ENCODE results near the gene CASP6.

The CASP6 gene

DNA sequence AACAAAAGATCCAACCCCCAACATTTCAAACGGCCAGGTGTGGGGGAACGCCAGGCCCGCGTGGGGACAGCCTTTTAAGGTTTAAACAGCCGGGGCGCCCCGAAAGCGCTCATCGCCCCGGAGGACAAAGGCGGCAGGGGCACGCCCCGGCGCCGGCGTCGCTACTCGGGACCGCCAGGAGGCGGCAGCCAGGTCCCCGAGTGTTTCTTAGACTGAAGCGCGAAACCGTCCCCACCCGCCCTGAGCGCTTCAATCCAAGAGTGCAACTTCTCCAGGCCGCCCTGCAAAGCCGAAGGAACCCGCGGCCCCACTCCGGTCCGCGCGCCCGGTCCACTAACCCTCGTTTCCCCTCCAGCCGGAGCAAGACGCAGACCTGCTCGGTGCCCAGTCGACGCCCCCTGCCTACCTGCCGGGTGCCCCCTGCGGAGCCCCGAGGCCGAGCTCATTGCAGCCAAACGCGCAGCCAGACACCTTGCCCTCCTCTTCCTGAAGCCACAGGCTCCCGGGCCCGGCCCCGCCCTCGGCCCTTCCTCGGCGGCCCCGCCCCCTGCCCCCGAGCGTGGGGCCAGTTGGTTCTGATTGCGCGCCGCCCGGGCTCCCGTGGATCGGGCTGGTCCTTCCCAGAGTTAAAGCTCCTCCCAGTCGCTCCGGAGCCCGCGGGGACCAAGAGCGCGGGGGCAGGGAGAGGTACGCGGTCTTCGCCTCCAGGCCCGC, at the start of gene CASP6:
Gene CASP6 (minus strand): TSS at position 496 of the 714 bp plus-strand sequence. CDS start 50 bp downstream, at position 446.
- H3K4me1 ChIP-seq (ENCODE audit: control insufficient read depth, insufficient read depth, low read length): peaks cover 8% of the 10 kb centered on the region
- H3K9me3 ChIP-seq (ENCODE audit: control insufficient read depth, insufficient read depth, low read length): no peaks in the 10 kb centered on the region
- peak within 1 kb of the TSS; percentile 50 for H3K4me3 ChIP-seq (ENCODE audit: low read depth, low read length)
- H3K9ac ChIP-seq (ENCODE audit: low read depth, low read length): peak within 1 kb of the TSS; percentile 14
- no peaks in the 10 kb centered on the region for H3K27me3 ChIP-seq (ENCODE audit: control insufficient read depth, insufficient read depth, low read length)
- H3K36me3 ChIP-seq (ENCODE audit: control insufficient read depth, insufficient read depth, low read length): no peaks in the 10 kb centered on the region

GRCh38 chr4:109752525-109752924, 49.3 kb upstream of the CASP6 start:
- no peaks in the 10 kb centered on the region for H3K4me1 ChIP-seq (ENCODE audit: control insufficient read depth, insufficient read depth, low read length)
- no peaks in the 10 kb centered on the region for H3K27me3 ChIP-seq (ENCODE audit: control insufficient read depth, insufficient read depth, low read length)
- H3K9ac ChIP-seq (ENCODE audit: low read depth, low read length): no peak overlapping the region
- no peaks in the 10 kb centered on the region for H3K9me3 ChIP-seq (ENCODE audit: control insufficient read depth, insufficient read depth, low read length)
- no peaks in the 10 kb centered on the region for H3K36me3 ChIP-seq (ENCODE audit: control insufficient read depth, insufficient read depth, low read length)
- H3K4me3 ChIP-seq (ENCODE audit: low read depth, low read length): no peak overlapping the region

- H3K9me3 ChIP-seq (ENCODE audit: control insufficient read depth, insufficient read depth, low read length): no peaks in the 10 kb centered on the region
- no peaks in the 10 kb centered on the region for H3K36me3 ChIP-seq (ENCODE audit: control insufficient read depth, insufficient read depth, low read length)
- H3K4me1 ChIP-seq (ENCODE audit: control insufficient read depth, insufficient read depth, low read length): no peaks in the 10 kb centered on the region
Observed at GRCh38 chr4:109751852-109752251, 48.6 kb upstream of the CASP6 start.

GRCh38 chr4:109750652-109751244, 47.5 kb upstream of the CASP6 start:
- no peaks in the 10 kb centered on the region for H3K36me3 ChIP-seq (ENCODE audit: control insufficient read depth, insufficient read depth, low read length)
- no peak overlapping the region for H3K9ac ChIP-seq (ENCODE audit: low read depth, low read length)
- H3K4me1 ChIP-seq (ENCODE audit: control insufficient read depth, insufficient read depth, low read length): no peaks in the 10 kb centered on the region

More at GRCh38 chr4:109751852-109752251, 48.6 kb upstream of the CASP6 start:
- H3K4me3 ChIP-seq (ENCODE audit: low read depth, low read length): no peak overlapping the region
- H3K27me3 ChIP-seq (ENCODE audit: control insufficient read depth, insufficient read depth, low read length): no peaks in the 10 kb centered on the region
- H3K9ac ChIP-seq (ENCODE audit: low read depth, low read length): no peak overlapping the region

DNA sequence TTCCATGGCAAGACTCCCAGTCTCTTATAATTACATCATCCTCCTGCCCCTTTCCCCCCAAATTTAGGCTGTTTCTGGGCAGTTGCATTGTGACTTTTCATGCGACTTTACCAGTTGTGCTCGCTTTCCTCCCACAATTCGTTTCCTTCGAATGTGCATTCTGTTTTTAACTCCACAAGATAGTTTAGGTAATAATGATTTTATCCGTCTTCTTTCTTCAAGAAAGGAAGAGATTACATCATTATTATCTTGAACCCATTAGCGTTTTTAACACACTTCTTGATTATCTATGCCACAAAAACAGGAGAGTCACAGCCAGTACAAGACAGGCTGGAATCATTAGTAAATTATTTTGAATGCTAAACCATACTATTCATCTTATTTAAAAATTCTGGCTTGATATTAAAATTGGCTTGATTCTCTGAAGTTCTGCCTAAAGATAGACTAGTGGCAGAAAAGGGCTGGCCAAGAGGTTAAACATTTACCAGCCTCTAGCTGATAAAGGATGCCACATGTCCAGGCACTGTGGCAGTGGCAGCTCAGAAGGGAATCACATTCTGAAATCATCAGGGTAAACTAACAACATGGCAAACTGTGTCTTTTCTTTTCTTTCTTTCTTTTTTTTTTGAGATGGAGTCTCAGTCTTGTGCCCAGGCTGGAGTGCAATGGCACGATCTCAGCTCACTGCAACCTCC, 46.3 kb upstream of the CASP6 start:
- no peaks in the 10 kb centered on the region for H3K36me3 ChIP-seq (ENCODE audit: control insufficient read depth, insufficient read depth, low read length)
- no peak overlapping the region for H3K9ac ChIP-seq (ENCODE audit: low read depth, low read length)
- H3K4me1 ChIP-seq (ENCODE audit: control insufficient read depth, insufficient read depth, low read length): no peaks in the 10 kb centered on the region
- H3K4me3 ChIP-seq (ENCODE audit: low read depth, low read length): no peak overlapping the region
- H3K9me3 ChIP-seq (ENCODE audit: control insufficient read depth, insufficient read depth, low read length): no peaks in the 10 kb centered on the region
- no peaks in the 10 kb centered on the region for H3K27me3 ChIP-seq (ENCODE audit: control insufficient read depth, insufficient read depth, low read length)

More at GRCh38 chr4:109750652-109751244, 47.5 kb upstream of the CASP6 start:
- no peaks in the 10 kb centered on the region for H3K27me3 ChIP-seq (ENCODE audit: control insufficient read depth, insufficient read depth, low read length)
- H3K4me3 ChIP-seq (ENCODE audit: low read depth, low read length): no peak overlapping the region
- H3K9me3 ChIP-seq (ENCODE audit: control insufficient read depth, insufficient read depth, low read length): no peaks in the 10 kb centered on the region

DNA sequence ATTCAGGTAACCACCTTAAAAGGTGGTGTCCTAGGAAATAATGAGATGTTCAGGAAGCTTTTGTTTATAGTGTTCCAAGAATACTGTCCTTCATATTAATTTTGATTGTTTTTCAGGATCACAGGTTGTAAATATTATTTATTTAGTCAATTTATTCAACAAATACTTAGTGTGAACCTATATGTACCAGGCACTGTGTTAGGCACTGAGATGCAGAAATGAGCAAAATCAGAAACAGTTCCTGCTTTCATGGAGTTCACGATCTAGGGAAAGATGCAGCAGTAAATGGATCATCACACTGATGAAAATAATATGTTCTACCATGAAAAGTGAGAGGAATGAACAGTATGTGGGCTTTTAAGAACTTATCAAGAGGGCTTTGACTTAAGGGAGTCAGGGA, 44.9 kb upstream of the CASP6 start:
- Histone ChIP-seq H3K4me1 (ENCODE audit: control insufficient read depth, insufficient read depth, low read length) (no peaks in the 10 kb centered on the region), H3K4me3 (ENCODE audit: low read depth, low read length) (no peak overlapping the region), H3K9me3 (ENCODE audit: control insufficient read depth, insufficient read depth, low read length) (no peaks in the 10 kb centered on the region), H3K9ac (ENCODE audit: low read depth, low read length) (no peak overlapping the region), H3K27me3 (ENCODE audit: control insufficient read depth, insufficient read depth, low read length) (no peaks in the 10 kb centered on the region), H3K36me3 (ENCODE audit: control insufficient read depth, insufficient read depth, low read length) (no peaks in the 10 kb centered on the region)

DNA sequence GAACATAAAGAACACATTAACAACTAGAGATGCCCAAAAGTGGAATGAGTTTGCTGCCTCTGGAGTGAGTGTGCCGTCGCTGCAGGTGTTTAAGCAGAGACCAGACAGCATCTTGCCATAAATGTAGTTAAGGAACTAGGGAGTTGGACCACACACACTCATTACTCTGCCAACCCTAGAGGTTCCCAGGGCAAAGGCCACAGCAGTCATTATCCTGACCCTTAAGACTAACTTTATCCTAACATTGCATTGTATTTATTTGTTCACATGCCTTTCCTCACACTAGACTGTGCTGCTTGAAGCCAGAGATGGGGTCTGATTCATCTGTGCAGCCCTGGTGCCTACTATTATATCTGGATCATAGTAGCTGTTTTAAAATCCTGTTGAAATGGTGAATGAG, 43.5 kb upstream of the CASP6 start:
- no peaks in the 10 kb centered on the region for H3K27me3 ChIP-seq (ENCODE audit: control insufficient read depth, insufficient read depth, low read length)
- H3K4me1 ChIP-seq (ENCODE audit: control insufficient read depth, insufficient read depth, low read length): no peaks in the 10 kb centered on the region
- no peak overlapping the region for H3K4me3 ChIP-seq (ENCODE audit: low read depth, low read length)
- H3K9ac ChIP-seq (ENCODE audit: low read depth, low read length): no peak overlapping the region
- H3K36me3 ChIP-seq (ENCODE audit: control insufficient read depth, insufficient read depth, low read length): no peaks in the 10 kb centered on the region
- no peaks in the 10 kb centered on the region for H3K9me3 ChIP-seq (ENCODE audit: control insufficient read depth, insufficient read depth, low read length)

- no peaks in the 10 kb centered on the region for H3K27me3 ChIP-seq (ENCODE audit: control insufficient read depth, insufficient read depth, low read length)
- no peak overlapping the region for H3K4me3 ChIP-seq (ENCODE audit: low read depth, low read length)
- no peaks in the 10 kb centered on the region for H3K4me1 ChIP-seq (ENCODE audit: control insufficient read depth, insufficient read depth, low read length)
- H3K36me3 ChIP-seq (ENCODE audit: control insufficient read depth, insufficient read depth, low read length): no peaks in the 10 kb centered on the region
- no peaks in the 10 kb centered on the region for H3K9me3 ChIP-seq (ENCODE audit: control insufficient read depth, insufficient read depth, low read length)
- H3K9ac ChIP-seq (ENCODE audit: low read depth, low read length): no peak overlapping the region
Observed at GRCh38 chr4:109745830-109746229, 42.6 kb upstream of the CASP6 start.

DNA sequence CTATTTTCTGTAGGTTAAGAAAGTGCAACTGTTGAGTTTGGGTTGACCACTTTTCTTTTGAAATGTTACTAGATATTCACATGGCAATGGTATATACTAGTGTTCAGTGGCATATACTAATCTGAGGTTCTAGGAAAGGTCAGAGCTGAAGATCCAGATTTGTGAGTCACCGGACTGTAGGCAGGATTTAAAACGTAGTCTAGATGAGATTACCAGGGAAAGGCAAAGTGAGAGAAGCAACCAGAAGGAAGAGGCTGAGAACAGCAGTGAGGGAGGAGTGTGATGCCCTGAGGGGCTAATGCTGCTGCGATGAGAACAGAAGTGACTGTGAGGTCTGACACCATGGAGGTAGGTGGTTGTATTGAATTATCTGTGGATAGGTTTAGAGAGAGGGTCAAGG, 36.3 kb upstream of the CASP6 start:
- Histone ChIP-seq H3K9ac (ENCODE audit: low read depth, low read length) (no peak overlapping the region), H3K4me1 (ENCODE audit: control insufficient read depth, insufficient read depth, low read length) (no peaks in the 10 kb centered on the region), H3K27me3 (ENCODE audit: control insufficient read depth, insufficient read depth, low read length) (no peaks in the 10 kb centered on the region), H3K4me3 (ENCODE audit: low read depth, low read length) (no peak overlapping the region), H3K9me3 (ENCODE audit: control insufficient read depth, insufficient read depth, low read length) (no peaks in the 10 kb centered on the region), H3K36me3 (ENCODE audit: control insufficient read depth, insufficient read depth, low read length) (no peaks in the 10 kb centered on the region)

DNA sequence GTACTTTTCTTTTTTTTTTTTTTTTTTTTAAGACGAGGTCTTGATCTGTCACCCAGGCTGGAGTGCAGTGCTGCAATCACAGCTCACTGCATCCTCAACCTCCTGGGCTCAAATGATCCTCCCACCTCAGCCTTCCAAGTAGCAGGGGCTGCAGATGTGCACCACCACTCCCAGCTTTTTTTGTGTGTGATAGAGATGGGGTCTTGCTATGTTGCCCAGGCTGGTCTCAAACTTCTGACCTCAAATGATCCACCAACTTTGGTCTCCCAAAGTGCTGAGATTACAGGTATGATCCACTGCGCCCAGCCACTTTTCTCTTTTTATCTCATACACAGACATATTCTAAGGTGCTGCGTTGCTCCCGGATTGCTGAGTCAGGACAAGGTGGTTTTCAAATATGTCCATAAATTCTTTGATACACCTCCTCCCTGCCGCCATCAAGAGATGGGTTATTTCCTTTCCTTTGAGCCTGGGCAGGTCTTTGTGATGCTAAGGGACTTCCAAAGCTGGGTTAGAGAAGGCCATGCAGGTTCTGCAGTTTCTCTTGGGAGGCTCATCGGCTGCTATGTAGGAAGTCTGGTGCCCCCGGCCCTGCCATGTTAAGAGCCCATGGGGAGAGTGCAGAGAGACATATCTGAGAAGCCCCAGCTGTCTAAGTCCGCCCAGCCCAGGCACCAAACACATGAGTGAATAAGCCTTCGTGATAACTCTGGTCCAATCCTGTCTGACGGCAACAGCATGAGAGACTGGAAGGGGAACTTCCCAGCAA, 35.0 kb upstream of the CASP6 start:
- Histone ChIP-seq H3K9ac (ENCODE audit: low read depth, low read length) (no peak overlapping the region), H3K27me3 (ENCODE audit: control insufficient read depth, insufficient read depth, low read length) (no peaks in the 10 kb centered on the region), H3K9me3 (ENCODE audit: control insufficient read depth, insufficient read depth, low read length) (no peaks in the 10 kb centered on the region), H3K4me1 (ENCODE audit: control insufficient read depth, insufficient read depth, low read length) (no peaks in the 10 kb centered on the region), H3K36me3 (ENCODE audit: control insufficient read depth, insufficient read depth, low read length) (no peaks in the 10 kb centered on the region), H3K4me3 (ENCODE audit: low read depth, low read length) (no peak overlapping the region)

GRCh38 chr4:109735566-109736365, 32.5 kb upstream of the CASP6 start:
- H3K4me3 ChIP-seq (ENCODE audit: low read depth, low read length): no peak overlapping the region
- no peaks in the 10 kb centered on the region for H3K36me3 ChIP-seq (ENCODE audit: control insufficient read depth, insufficient read depth, low read length)
- H3K9me3 ChIP-seq (ENCODE audit: control insufficient read depth, insufficient read depth, low read length): no peaks in the 10 kb centered on the region
- no peaks in the 10 kb centered on the region for H3K27me3 ChIP-seq (ENCODE audit: control insufficient read depth, insufficient read depth, low read length)
- H3K9ac ChIP-seq (ENCODE audit: low read depth, low read length): no peak overlapping the region
- no peaks in the 10 kb centered on the region for H3K4me1 ChIP-seq (ENCODE audit: control insufficient read depth, insufficient read depth, low read length)
